NCI-H2029 treated with DMSO at 0.1 percent for 48 hours (cell line): Measurements from ENCODE around the gene LRRC2.
"Not testable (repeated sequence)": the region's sequence is repeated elsewhere in the genome, so short reads cannot be mapped to it uniquely, and the experiment has no call there.

ENCODE experiments used
- DNase-seq: peaks from one replicate; lab custom pipeline; 2025; lab: John Stamatoyannopoulos, UW

Gene LRRC2

GRCh38 chr3:46524008-46524407 is 42.1 kb downstream of the LRRC2 start:
- DNase-seq = no peak

- no peak for DNase-seq
Observed at GRCh38 chr3:46523556-46523955, 42.5 kb downstream of the LRRC2 start.

GRCh38 chr3:46522201-46522600 is 43.9 kb downstream of the LRRC2 start:
- DNase-seq = not testable (repeated sequence)

GRCh38 chr3:46521096-46521495 is 45.0 kb downstream of the LRRC2 start:
- DNase-seq = no peak

- DNase-seq = no peak
Observed at GRCh38 chr3:46520531-46520930, 45.6 kb downstream of the LRRC2 start.

GRCh38 chr3:46519952-46520351 is 46.1 kb downstream of the LRRC2 start:
- DNase-seq = no peak

- DNase-seq = no peak
Observed at GRCh38 chr3:46517784-46518181, 48.3 kb downstream of the LRRC2 start.

GRCh38 chr3:46517016-46517783 is 48.9 kb downstream of the LRRC2 start:
- DNase-seq = no peak

- DNase-seq = no peak
Observed at GRCh38 chr3:46516521-46516920, 49.6 kb downstream of the LRRC2 start.

GRCh38 chr3:46512191-46512749 is 53.8 kb downstream of the LRRC2 start:
- DNase-seq = no peak

- no peak for DNase-seq
Observed at GRCh38 chr3:46509661-46510187, 56.4 kb downstream of the LRRC2 start.

GRCh38 chr3:46508850-46509591 is 57.1 kb downstream of the LRRC2 start:
- DNase-seq = no peak

- DNase-seq = no peak
Observed at GRCh38 chr3:46506526-46506925, 59.6 kb downstream of the LRRC2 start.

- no peak for DNase-seq
Observed at GRCh38 chr3:46505953-46506352, 60.1 kb downstream of the LRRC2 start.

GRCh38 chr3:46504789-46505188 is 61.3 kb downstream of the LRRC2 start:
- DNase-seq = no peak

- no peak for DNase-seq
Observed at GRCh38 chr3:46503200-46503874, 62.8 kb downstream of the LRRC2 start.

GRCh38 chr3:46501702-46502101 is 64.4 kb downstream of the LRRC2 start:
- no peak for DNase-seq

- DNase-seq = no peak
Observed at GRCh38 chr3:46500656-46501635, 65.2 kb downstream of the LRRC2 start.

- DNase-seq = no peak
Observed at GRCh38 chr3:46498916-46499519, 67.1 kb downstream of the LRRC2 start.

- no peak for DNase-seq
Observed at GRCh38 chr3:46497556-46498265, 68.4 kb downstream of the LRRC2 start, which contains the start of gene RTP3. Gene RTP3 (plus strand): TSS chr3:46497976. CDS start chr3:46498063, 87 bp downstream.
